ENCODE data around the gene CDH2.

- TF ChIP-seq CTCF (IDR thresholded peaks at IDR 0.05; ENCODE audit: poor library complexity) (no peak), EZH2 (IDR thresholded peaks at IDR 0.05; ENCODE audit: borderline replicate concordance) (no peak)
Observed at GRCh38 chr18:28091197-28091596, 85.7 kb downstream of the CDH2 start.
